Measurements from ENCODE around the gene PLD2.

The PLD2 gene

DNA sequence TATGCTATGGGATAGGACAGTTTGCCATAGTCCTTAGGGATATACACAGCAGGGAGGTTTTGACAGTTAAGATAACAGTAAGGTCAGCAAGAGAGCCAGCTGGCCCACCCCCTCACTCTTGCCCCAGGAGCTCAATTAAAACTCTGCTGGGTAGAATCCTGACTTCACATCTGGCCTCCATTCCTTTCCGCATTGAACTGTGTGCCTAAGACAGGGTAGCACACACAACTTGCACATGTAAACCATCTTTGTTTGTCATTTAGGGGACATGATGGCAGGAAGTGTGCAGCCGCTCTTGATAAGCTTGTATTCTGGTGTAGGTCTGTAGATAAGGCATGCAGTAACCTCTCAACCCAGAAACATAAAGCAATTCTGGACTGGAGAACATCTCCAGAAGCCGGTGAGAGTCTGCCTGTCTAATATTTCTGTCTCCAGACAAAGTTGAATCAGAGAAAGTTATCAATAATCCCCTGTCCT, 31.4 kb downstream of the PLD2 start:
- H3K4me1 Mint-ChIP-seq = peaks cover 69% of the 10 kb centered on the region

DNA sequence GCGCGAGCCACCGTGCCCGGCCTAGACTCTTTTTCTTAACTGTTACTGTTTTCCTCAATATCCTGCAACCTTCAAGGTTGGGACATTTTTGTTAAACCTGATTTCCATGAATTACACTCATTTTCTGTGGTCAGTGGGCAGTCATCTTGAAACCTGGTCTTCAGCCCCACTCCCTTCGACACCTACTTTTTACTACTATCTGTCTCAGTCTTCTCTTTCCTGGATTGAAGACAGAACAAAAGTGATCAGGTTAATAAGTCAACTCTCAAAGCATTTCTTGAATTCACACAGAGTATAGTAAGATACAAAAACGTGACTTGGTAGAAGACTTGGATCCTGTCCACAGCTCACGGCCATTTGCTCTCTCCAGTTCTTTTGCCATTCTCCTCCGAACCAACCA, 32.3 kb downstream of the PLD2 start:
- Mint-ChIP-seq H3K27ac (no peak overlapping the region), H3K4me3 (no peak overlapping the region), H3K27me3 (no peaks in the 10 kb centered on the region), H3K9me3 (no peaks in the 10 kb centered on the region), H3K4me1 (peaks cover 65% of the 10 kb centered on the region), H3K36me3 (peaks cover 8% of the 10 kb centered on the region)

More for the DNA sequence above, 31.4 kb downstream of the PLD2 start:
- Mint-ChIP-seq H3K4me3 (no peak overlapping the region), H3K27ac (no peak overlapping the region), H3K9me3 (no peaks in the 10 kb centered on the region), H3K27me3 (no peaks in the 10 kb centered on the region), H3K36me3 (peaks cover 8% of the 10 kb centered on the region)

DNA sequence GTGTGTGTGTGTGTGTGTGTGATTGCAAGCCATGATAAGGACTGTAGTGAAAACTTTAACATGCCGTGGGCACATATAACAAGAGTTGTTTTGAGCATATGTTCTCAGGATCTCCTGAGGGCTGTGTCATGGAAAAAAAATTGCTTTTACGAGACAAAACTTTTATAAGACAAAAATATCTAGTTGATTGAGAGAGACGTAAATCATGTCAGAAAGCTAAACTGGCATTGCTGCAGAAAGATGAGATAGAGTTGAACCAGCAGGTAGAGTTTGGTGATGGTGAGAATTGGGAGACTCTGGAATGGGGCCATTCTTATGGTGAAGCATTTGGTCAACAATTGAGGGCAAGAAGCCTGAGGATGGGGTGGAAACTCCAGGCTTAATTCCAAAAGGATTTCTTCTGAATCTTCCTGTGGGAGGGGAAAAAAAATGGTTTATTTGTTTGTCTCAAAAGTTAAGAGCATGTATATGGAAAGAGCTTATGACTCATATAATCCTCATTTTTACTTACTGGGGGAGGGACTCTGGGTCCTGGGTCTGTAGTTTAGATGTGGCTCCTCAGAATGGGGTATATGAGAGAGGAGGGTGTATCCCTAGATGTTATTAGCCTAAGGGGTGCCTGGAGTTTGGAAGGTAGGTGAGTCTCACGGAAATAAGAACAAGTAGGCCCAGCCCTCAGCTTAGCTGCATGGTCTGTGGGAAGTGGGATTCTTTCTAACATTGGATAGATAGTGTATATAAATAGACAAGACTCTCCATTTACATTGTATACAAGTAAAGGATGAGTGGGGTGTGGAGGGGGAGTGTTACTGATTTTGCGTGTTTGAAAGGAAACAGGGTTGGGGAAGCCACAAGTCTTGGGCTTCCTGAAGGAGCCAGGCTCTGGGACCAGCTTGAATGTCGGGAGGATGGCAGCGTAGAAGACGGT, 33.3 kb downstream of the PLD2 start:
- no peak overlapping the region for H3K4me3 Mint-ChIP-seq
- H3K27me3 Mint-ChIP-seq = no peaks in the 10 kb centered on the region
- no peaks in the 10 kb centered on the region for H3K9me3 Mint-ChIP-seq
- H3K36me3 Mint-ChIP-seq = peaks cover 8% of the 10 kb centered on the region
- H3K27ac Mint-ChIP-seq = peak overlapping the region; percentile 69
- peaks cover 58% of the 10 kb centered on the region for H3K4me1 Mint-ChIP-seq

DNA sequence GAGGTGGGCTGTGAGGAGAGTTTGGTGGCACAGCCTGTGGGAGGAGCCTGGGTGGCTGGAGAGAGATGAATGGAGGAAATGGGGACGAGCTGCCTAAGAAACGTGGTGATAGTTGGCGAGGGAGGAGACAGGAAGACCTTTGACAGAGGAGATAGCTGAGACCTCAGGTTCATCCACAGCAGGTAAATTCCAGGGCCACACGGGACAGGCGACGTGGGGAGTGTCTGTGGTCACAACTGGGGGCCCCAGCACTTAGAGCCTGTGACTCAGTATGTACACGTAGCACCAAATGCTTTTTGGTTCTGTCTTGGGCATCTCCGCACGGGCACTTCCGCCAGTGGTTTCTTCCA, 33.9 kb downstream of the PLD2 start:
- Mint-ChIP-seq H3K27me3 (no peaks in the 10 kb centered on the region), H3K4me1 (peaks cover 54% of the 10 kb centered on the region), H3K27ac (peak overlapping the region; percentile 69), H3K4me3 (no peak overlapping the region), H3K9me3 (no peaks in the 10 kb centered on the region), H3K36me3 (peaks cover 8% of the 10 kb centered on the region)

DNA sequence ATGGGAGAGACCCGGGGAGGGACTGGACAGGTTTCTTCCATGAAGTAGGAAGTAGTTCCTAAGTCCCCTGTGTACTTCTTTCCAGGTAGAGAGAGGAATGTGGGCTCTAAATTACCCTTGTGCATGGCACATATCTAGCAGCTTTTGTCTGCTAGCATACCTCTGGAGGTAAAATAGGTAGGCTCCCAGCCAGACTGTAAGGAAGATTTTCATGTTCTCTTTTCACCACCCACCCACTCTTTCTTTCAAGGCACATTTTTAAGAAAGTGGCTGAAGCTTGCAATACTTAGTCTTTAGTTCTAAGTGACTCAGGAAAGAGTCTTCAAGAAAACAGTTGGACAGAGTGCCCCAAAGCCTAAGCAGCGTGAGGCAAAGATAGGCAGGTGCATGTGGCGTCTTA, 35.4 kb downstream of the PLD2 start:
- Mint-ChIP-seq H3K4me3 (no peak overlapping the region), H3K27me3 (no peaks in the 10 kb centered on the region), H3K27ac (no peak overlapping the region), H3K9me3 (no peaks in the 10 kb centered on the region), H3K36me3 (peaks cover 8% of the 10 kb centered on the region), H3K4me1 (peaks cover 47% of the 10 kb centered on the region)

DNA sequence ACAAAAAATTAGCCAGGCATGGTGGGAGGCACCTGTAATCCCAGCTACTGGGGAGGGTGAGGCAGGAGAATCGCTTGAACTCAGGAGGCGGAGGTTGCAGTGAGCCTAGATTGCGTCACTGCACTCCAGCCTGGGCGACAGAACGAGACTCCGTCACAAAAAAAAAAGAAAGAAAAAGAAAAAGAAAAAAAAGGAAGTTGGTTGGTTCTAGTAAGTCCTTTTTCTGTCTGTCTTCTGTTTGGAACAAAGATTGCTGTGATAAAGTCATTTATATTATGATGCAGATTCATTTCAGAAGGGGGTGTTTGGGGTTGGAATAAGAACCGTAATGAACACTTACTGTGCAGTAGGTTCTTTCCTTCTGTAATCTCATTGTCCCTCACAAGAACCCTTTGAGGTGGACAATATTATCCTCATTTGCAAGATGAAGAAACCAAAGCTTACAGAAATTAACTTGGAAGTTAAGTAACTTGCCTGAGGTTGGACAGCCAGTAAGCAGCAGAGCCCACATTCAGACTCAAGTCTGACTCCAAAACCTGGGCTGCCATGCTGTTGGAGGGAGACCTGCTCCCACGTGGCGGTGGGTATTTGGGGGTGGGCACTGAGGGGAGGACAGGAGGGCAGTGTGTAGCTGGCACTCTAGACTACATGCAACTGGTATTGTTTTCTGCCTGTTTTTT, 36.5 kb downstream of the PLD2 start:
- Mint-ChIP-seq H3K27ac (no peak overlapping the region), H3K9me3 (no peaks in the 10 kb centered on the region), H3K4me1 (peaks cover 46% of the 10 kb centered on the region), H3K27me3 (no peaks in the 10 kb centered on the region), H3K4me3 (no peak overlapping the region), H3K36me3 (peaks cover 8% of the 10 kb centered on the region)

DNA sequence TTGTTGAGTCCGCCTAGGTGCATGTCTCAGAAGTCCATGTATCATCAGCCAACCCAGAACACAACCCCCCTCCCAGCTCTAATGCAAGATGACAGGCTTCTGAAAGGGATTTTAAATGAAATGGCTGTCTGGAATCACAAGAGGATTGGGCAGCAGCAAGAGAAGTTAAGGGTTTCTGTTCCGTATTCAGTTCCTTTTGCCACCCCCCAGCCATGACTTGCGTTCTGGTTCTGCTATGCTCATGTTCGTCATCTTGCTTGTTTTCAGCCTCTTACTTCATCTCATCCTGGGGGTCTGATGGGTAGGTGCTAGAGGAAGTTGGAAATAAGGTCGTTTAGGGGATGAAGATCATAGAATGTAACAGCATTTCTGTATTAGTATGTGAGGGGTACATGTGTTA, 38.2 kb downstream of the PLD2 start:
- Mint-ChIP-seq H3K4me3 (no peak overlapping the region), H3K9me3 (no peaks in the 10 kb centered on the region), H3K27me3 (no peaks in the 10 kb centered on the region), H3K4me1 (peaks cover 46% of the 10 kb centered on the region), H3K36me3 (peaks cover 4% of the 10 kb centered on the region), H3K27ac (no peak overlapping the region)

DNA sequence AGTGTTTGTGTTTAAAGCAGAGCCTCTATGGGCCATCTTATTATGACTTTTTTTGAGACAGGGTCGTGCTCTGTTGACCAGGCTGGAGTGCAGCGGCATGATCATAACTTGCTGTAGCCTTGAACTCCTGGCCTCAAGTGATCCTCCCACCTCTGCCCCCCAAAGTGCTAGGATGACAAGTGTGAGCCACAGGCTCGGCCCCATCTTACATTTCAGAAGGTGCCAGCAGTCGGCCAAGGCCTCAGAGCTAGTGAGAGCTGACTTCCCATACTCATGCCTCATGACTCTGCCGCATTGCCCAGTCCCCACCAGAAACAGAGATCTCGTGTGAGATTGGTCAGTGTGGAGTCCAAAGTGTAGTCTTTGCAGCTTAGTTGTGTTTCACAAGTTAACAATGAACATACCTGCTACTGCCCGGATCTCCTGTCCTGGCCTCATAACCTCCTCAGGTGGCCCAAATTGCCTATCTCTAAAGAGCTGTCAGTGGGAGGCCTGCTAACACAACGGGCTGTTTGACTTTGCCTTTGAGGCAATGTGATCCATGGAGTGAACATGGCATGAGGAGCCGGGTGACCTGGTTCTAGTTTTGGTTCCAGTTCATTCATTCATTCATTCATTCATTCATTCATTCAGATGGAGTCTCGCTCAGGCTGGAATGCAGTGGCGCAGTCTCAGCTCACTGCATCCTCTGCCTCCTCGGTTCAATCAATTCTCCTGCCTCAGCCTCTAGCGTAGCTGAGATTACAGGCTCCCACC, 39.9 kb downstream of the PLD2 start:
- Mint-ChIP-seq H3K4me1 (peaks cover 35% of the 10 kb centered on the region), H3K36me3 (no peaks in the 10 kb centered on the region), H3K27me3 (no peaks in the 10 kb centered on the region), H3K9me3 (no peaks in the 10 kb centered on the region), H3K4me3 (no peak overlapping the region), H3K27ac (no peak overlapping the region)

DNA sequence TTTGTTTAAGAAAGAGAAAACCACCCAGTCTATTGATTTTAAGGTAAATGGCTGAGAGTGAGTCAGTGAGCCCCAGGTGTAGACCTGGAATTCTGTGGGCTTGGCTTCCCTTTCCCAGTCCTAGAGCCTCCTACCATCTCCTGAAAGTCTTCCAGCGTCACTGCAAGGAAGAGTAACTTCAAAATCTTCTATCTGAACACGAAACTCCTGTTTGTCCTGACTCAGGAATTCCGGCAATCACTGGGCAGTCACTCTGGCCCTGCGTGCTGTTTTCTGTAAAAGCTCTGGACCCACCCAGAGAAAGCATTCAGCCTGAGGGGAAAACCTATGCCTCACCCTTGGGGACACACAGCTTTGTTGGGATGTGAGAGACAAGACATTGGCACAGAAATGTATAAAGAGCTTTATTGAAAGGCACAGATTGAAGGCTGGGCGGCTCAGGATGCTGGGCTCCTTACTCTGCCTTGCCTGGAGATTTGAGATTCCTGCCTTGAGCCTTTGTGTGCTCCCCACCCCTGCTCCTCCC, 42.1 kb downstream of the PLD2 start:
- H3K27ac Mint-ChIP-seq = no peak overlapping the region
- H3K27me3 Mint-ChIP-seq = no peaks in the 10 kb centered on the region
- peaks cover 5% of the 10 kb centered on the region for H3K9me3 Mint-ChIP-seq
- peaks cover 4% of the 10 kb centered on the region for H3K36me3 Mint-ChIP-seq
- H3K4me1 Mint-ChIP-seq = peaks cover 36% of the 10 kb centered on the region
- no peak overlapping the region for H3K4me3 Mint-ChIP-seq

DNA sequence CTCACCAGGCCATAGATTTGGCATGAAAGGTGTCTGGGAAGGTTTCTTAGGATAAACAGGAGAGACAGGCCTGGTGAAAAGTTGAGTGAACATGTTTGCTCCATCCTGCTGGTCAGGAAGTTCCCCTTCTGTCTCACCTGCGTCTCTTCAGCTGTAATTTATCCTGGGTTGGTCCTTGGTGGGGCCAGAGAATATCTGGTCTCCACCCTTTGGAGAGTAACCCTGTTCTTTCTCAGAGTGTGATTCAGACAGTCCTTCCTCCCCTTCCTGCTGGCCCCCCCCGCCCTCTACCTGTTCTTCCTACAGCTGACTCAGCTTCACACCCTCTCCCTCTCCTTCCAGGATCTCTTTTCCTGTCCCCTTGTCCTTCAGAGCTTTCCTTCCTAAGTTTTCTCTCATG, 43.3 kb downstream of the PLD2 start:
- peaks cover 37% of the 10 kb centered on the region for H3K4me1 Mint-ChIP-seq

DNA sequence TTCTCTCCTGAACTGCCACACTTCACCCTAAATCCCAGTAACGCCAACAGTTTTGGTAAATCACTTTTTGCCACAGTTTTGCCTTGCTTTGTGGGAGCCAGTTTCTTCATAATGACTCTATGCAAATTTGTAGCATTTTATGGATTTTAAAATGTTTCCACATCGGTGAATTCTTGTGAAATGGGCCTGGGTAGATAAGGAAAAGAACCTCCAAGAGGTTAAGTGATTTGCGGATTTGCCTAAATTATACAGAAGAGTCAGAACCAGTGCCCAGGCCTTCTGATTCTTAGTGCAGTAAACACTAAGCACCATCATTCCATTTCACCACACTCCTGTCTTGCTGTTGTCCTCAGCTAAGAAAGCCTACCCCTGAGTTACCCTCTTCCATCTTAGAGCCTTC, 44.1 kb downstream of the PLD2 start:
- Mint-ChIP-seq H3K4me1 (peaks cover 37% of the 10 kb centered on the region), H3K4me3 (no peak overlapping the region), H3K36me3 (peaks cover 8% of the 10 kb centered on the region), H3K27me3 (no peaks in the 10 kb centered on the region), H3K9me3 (peaks cover 5% of the 10 kb centered on the region), H3K27ac (no peak overlapping the region)

More for the DNA sequence above, 43.3 kb downstream of the PLD2 start:
- Mint-ChIP-seq H3K4me3 (no peak overlapping the region), H3K27me3 (no peaks in the 10 kb centered on the region), H3K36me3 (peaks cover 8% of the 10 kb centered on the region), H3K27ac (no peak overlapping the region), H3K9me3 (peaks cover 5% of the 10 kb centered on the region)

DNA sequence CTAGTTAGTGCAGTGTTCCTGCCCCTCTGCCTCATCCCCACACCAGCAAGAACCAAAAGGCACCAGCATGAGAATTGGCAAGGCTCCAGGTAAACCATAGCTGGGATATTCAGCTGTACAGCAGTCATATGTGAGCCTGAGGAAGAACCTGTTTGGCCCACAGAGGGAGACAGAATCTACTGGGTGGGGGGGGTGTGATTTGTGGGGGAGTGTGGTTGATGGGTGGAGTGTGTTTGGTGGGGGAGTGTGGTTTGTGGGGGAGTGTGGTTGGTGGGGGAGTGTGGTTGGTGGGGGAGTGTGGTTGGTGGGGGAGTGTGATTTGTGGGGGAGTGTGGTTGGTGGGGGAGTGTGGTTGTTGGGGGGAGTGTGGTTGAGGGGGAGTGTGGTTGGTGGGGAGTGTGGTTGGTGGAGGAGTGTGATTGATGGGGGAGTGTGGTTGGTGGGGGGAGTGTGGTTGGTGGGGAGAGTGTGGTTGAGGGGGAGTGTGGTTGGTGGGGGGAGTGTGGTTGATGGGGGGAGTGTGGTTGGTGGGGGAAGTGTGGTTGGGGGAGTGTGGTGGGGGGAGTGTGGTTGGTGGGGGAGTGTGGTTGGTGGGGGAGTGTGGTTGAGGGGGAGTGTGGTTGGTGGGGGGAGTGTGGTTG, 45.7 kb downstream of the PLD2 start:
- Mint-ChIP-seq H3K27me3 (no peaks in the 10 kb centered on the region), H3K27ac (no peak overlapping the region), H3K4me3 (no peak overlapping the region), H3K9me3 (peaks cover 5% of the 10 kb centered on the region), H3K36me3 (peaks cover 8% of the 10 kb centered on the region), H3K4me1 (peaks cover 43% of the 10 kb centered on the region)

DNA sequence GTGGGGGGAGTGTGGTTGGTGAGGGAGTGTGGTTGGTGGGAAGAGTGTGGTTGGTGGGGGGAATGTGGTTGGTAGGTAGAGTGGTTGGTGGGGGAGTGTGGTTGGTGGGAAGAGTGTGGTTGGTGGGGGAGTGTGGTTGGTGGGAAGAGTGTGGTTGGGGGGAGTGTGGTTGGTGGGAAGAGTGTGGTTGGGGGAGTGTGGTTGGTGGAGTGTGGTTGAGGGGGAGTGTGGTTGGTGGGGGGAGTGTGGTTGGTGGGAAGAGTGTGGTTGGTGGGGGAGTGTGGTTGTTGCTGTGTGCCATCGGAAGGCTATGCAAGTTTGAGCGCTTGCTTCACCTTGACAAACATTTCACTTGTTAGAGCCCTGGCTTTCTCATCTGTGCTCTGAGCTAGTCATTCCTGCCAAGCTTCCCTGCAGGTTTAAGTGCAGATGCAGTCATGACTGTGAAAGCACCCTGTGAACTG, 46.3 kb downstream of the PLD2 start:
- no peaks in the 10 kb centered on the region for H3K27me3 Mint-ChIP-seq
- no peak overlapping the region for H3K4me3 Mint-ChIP-seq
- H3K4me1 Mint-ChIP-seq = peaks cover 44% of the 10 kb centered on the region

DNA sequence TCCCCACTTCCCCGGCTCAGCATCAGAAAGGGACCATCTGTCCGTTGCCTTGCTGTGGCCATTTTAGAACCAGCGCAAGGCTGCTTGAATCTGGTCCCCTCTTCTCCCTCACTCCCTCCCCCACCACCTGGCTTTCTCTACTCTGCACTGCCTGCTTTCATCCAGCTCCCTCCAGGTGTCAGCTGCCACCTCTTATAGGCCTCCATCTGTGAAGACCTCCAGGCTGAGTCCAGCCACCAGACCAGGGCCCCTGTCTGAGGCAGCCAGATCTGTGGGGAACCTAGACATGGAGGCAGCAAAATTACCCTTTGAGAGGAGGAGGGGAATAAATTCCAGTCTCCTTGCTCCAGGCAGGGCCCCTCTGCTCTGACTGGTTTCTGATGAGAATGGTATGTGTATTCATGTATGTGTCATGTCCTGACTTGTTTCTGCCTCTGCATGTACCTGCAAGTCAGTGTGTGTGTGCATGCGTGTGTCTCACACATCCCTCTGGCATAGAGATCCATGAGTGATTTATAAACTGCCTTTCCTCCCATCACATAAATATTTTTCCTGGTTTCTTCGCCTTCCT, 47.2 kb downstream of the PLD2 start:
- Mint-ChIP-seq H3K27ac (no peak overlapping the region), H3K9me3 (peaks cover 5% of the 10 kb centered on the region), H3K36me3 (peaks cover 8% of the 10 kb centered on the region), H3K27me3 (no peaks in the 10 kb centered on the region), H3K4me3 (no peak overlapping the region), H3K4me1 (peaks cover 42% of the 10 kb centered on the region)

More for the DNA sequence above, 46.3 kb downstream of the PLD2 start:
- Mint-ChIP-seq H3K9me3 (peaks cover 5% of the 10 kb centered on the region), H3K36me3 (peaks cover 8% of the 10 kb centered on the region), H3K27ac (no peak overlapping the region)

Measured in activated naive CD4-positive, alpha-beta T cell treated with anti-CD3 and anti-CD28 coated beads, Interleukin-2, amount 50 U/mL, for 24 hours (primary cell).